HG03064 (cell line): ENCODE data around the gene TMEM170B.

Source experiments
- ATAC-seq: cut with Tn5 transposase; IDR thresholded peaks from one replicate; pipeline ENCODE4 v1.9.1; 2021; ENCODE audit warnings: low read depth; ENCODE audit not compliant: unreplicated experiment

The TMEM170B gene, protein sequence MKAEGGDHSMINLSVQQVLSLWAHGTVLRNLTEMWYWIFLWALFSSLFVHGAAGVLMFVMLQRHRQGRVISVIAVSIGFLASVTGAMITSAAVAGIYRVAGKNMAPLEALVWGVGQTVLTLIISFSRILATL

DNA sequence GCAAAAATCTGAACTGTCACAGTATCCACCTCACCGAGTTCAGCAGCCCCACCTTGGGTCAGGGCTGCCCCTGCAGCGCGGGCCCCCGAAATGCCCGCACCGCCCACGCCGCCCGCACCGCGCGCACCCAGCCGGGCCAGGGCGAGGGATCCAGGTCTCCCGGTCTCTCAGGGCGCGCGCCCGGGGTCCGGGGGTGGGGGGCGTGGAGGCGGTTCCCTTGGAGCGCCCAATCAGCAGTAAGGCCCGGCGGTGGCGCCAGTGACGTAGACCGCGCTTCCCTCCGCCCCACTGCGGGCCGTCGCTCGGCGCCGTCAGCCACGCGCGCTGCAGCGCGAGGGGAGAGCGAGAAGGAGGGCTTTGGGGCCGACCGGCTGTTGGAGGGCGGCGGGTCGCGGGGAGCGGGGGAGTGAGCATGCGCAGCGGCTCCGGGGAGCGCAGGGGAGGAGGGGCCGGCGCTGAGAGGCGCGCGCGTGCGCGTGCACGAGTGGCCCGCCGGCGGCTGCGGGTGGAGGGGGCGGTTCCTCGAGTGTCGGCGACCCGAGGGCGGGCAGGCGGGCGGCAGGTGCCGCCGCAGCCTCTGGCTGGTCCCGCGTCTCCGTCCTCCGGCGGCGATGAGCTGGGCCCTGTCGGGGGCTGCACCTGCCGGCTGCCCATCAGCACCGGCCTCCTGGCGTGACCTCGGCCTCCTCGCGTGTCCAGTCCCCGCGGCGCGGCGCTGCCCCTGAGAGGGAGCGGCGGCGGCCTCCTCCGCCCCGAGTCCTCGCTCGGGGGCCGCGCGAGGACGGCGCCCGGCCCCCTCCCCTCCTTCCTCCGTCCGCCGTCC, at the start of gene TMEM170B:
TMEM170B (plus strand) TSS at position 521 of the 823 bp plus-strand sequence. CDS start 529 bp downstream, outside the sequence.
- peak; percentile 96 for ATAC-seq

DNA sequence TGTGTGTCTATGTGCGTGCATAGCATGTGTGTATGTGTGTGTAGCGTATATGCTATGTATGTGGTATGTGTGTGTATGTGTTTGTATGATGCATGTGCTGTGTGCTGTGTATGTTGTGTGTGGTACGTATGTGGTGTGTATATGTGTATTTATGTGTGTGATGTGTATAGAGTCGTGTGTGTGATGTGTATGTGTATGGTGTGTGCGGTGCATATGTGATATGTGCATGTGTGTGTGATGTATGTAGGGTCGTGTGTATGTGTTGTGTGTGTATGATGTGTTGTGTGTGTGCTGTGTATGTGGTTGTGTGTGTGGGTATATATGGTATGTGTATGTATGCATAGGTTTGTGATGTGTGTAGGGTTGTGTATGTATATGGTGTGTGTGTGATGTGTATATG, 46.6 kb upstream of the TMEM170B start:
- ATAC-seq = no peak

DNA sequence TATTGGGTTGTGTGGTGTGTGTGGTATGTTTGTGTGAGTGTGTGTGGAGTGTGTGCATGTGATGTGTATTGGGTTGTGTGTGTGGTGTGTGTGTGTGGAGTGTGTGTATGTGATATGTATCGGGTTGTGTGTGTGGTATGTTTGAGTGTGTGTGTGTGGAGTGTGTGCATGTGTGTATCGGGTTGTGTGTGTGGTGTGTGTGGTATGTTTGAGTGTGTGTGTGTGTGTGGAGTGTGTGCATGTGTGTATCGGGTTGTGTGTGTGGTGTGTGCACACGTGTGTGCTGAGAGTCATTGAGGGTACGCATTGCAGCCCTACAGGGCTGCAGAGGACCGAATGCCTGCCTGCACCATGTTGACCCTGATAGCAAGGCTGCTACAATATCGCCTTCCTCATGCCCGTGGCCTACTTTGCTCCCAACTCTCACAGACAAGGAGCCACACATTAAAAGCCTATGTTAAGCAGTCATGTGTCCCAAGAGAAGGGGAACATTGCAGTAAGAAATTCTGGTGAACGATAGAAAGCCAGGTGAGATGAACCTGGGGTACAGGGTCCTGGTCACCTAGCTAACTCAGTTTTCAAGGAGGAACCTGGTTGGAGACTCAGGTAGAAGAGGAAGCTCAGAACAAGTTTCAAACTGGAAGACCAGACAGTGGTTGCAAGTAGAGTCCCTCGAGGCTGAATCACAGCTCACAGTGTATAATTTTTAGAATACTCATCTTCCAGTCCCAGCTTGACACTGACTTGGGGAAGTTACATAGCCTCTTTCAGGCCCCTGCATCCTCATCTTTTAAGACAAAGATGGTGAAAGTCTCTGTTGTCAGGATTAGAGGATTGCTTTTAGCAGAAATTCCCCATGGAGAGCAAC, 45.7 kb upstream of the TMEM170B start:
- no peak for ATAC-seq

DNA sequence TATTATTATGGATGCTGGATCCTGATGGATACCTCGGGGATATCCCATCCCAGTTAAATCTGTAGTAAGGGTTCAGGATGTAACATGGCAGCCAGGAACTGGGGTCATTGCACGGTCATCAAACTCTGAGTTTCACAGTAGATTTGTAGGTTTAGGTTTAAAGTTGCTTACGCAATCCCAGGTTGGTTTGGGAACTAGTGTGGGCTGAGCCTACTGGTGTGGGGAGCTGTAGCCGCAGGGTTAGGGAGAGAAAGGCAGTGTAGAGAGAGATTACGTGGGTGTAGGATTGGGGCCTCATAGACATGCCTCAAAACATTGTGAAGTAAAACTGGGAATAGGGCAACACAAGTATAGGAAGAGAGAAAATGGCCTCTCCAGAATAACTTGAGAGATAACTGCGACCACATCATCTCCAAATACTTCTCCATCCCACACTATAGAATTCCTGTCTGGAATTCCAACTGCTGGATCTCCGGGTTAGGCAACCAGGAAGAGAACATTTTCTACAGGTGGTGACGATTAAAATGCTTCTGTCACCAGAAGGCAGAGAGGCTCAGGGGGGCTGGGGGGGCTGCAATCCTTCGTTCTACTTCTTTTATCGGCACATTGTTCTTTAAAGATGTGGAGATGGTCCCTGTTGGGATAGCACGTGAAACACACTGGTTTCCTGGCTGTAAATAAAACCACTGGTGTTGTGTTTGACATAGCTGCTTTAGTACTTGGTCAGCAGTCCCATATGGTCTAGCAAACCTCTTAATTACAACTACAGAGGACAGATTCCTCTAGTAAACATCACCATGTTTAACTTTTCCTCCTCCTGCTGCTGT, 44.9 kb upstream of the TMEM170B start:
- ATAC-seq = no peak

DNA sequence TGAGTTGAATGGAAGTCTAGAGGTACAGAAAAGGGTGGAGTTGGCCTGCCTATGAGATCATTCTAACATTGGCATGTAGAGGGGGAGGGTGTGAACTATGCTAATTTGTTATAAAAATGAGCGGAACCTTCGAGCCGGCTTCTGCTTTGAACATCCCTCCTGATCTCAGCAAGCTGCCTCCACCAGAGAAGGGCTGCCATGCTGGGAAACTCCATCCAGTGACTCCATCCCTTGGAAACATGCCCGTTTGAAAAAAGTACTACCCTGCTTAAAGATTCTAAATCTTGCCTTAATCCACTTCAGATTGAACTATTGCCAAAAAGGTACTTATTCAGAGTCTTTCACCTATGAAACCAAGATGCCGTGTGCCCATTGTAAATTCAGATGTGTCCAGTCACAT, 43.6 kb upstream of the TMEM170B start:
- no peak for ATAC-seq

DNA sequence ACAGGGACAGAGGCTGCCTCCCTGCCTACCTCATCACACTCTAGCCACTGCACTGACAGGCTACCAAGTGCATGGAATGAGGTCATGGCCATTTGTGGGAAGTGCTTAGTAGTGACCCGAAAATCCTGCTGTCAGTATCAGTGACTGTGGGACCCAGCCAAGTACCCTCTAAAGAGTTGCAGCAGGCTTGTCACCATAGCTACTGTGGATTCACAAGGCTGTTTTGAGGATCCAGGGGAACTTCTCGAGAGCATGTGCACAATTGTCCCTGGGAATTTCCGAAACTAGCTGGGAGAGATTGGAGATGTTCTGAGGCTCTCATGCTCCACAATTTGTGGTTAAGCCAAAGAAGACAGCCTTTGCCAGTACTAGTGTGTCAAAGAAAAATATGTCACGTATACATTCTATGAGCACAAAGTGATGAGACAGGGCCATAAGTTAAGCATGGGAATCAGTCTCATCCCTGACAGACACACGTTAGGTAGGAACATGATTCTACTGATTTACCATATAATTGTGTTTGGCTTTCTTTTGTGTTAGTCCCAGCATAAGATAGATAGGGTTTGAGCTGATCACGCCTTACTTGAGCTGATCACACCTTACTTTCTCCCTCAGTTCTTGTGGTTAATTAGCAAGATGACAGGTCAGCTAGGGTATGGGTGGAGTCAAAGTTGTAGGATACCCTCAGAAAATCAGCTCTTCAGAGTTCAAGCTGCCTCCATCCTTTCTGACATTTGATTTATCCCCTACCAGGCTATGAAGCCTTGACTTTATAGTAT, 42.6 kb upstream of the TMEM170B start:
- ATAC-seq = no peak

DNA sequence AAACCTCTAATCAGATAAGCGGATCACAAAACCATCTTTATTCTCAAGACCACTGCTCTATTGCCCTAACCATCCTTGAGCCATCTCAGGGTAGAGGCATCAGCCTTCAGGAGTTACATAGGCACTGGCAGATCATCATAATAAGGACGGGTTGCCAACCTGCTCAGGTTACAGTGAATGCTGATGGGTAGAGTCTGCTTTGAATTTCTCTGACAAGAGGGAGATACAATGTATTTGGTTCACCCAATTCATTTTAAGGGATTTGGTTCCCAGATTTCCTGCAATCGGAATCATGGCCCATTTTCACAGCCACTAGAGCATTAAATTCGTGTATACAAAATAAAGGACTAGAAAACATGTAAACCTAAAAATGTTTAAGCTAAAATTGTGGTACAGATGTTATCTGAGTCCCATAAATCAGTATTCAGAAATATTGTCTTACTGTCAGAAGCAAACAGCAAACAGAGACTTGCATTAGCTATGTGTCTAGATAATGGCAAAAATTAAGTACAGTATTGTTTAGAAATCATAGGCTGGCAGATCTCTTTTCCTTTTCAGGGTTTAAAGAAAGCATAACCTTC, 41.9 kb upstream of the TMEM170B start:
- ATAC-seq = no peak

DNA sequence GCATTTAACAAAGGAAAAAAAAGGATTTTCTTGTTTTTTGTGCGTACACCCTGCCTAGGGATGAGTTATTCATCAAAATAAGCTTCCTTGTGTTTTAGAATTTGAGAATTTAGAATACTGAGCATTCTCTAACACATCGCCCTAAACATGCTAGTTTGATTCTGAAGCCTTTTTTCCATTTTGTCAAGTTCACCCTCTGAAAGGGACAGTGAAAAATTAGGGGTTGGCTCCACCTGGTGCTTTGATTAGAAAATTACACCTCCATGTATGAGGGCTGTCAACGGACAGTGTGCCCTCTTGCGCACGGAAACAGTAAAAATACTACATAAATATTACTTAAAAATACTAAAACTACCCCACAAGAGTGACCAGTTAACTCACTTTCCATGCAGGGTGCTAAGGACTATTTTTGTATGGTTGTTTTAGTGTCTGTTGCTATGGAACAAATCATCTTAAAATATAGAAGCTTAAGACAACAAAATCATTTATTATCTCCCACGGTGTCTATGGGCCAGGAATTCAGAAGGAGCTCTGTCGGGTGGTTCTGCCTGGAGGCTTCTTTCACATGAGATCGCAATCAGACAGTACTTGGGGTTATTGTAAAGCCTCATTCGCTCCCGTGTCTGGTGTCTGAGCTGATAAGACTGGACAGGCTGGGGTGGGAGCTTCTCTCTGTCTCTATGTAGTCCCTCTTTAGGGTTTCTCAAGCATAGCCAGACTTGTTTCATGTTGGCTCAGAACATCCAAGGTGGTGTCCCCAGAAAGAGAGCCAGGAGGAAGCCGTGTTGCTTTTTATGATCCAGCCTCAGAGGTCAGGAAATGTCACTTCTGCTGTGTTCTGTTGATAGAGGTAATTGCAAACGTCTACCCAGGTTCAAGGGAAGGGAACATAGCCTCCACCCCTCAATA, 41.1 kb upstream of the TMEM170B start:
- ATAC-seq = peak; percentile 58

DNA sequence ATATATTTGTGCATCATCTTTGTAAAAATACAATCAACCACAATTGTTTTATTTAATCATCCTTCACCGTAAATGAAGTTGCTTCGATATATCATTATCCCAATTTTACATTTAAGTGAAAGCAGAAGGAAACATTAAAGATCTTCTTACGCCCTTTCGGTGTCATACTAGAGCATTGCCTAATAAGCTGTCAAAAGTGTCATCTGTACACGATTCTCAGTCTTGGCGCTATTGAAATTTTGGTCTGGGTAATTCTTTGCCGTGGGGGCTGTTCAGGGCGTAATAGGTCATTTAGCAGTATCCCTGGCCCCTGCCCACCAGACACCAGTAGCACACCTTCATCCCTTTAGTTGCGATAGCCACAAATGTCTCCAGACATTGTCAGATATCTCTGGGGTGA, 40.4 kb upstream of the TMEM170B start:
- ATAC-seq = no peak

DNA sequence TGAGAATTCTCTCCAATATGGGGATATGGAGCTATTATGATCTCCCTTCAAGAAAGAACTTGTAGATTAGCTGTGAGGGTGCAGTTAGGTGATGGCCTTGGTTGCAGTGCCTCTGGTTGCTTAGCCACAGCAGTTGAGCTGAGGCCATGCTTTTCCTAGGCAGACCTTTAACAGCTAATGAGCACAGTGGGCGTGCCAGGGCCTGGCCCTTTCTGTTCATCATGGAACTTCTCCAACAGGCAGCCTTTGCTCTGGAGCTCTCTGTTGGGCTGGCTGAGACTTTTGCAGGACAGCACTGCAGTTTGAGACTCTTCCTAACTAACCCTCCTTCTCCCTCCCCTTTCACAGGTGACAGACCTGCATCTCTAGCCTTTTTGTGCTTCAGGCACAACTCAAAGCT, 39.7 kb upstream of the TMEM170B start:
- no peak for ATAC-seq

DNA sequence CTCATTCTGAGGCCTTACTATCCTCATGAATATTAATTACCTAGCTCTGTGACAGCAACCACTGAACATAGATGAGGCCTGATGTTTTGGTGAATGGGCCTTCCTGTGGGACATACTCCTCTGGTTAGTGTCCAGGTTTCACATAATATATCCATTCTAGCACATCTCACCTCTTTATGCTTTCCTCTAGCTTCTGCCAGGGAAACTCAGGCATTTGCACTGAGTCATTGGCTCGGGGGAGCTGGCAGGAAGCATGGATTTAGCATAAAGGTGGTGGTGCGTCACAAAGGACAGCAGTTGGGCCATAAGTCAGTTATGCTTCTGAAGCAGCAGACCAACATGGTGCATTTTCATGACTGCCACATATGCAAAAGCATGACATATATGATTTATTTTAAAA, 37.5 kb upstream of the TMEM170B start:
- no peak for ATAC-seq

DNA sequence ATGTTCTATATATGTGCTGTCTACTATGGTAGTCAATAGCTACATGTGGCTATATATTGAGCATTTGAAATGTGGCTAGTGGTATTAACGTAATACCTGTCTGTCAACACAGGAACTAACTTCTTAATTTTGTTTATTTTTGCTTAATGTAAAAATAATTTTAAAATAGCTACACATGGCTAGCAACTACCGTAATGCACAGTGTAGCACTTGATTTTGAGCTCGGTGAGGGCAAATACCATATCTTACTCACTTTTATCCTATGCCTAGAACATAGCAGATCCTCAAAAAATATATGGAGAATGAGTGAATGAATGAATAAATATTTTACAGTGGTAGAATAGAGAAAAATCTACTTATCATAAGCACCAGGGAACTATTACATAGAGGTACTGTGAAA, 28.1 kb upstream of the TMEM170B start:
- ATAC-seq = no peak

DNA sequence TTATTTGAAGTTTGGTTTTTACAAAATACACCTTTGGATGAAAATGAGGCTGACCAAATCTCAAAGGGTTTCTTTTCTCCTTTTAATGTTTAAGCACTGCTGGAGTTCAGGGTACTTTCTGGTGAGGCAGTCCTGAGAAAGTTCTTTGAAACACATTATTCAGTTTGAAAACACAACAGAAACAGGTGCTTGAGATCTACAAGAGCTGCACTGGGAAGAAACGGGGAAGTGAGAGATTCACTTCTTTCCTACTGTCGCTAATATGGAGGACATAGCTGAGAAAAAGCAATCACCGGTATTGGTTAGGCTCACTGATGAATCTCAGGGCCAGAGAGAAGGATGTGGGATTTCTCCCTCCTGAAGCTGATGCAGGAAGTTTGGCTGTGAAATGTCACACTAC, 22.9 kb upstream of the TMEM170B start:
- ATAC-seq = peak; percentile 92

DNA sequence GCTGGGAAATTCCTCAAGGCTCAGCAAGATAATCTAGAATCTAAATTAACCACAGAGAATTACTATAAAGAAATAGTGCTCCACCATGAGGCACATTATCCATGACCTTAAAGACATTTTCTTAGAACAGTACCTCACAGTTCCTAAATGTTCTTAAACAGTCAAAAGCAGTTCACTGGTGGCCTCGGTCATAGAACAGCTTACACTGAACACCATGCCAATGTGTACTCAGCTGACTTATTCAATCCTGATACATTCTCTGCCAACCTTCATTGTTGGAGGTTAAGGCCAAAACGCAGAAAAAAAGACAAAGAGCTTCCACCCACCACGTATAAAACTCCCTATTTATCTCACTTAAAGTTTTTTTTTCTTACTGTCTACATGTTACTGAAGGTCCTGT, 21.8 kb upstream of the TMEM170B start:
- no peak for ATAC-seq

DNA sequence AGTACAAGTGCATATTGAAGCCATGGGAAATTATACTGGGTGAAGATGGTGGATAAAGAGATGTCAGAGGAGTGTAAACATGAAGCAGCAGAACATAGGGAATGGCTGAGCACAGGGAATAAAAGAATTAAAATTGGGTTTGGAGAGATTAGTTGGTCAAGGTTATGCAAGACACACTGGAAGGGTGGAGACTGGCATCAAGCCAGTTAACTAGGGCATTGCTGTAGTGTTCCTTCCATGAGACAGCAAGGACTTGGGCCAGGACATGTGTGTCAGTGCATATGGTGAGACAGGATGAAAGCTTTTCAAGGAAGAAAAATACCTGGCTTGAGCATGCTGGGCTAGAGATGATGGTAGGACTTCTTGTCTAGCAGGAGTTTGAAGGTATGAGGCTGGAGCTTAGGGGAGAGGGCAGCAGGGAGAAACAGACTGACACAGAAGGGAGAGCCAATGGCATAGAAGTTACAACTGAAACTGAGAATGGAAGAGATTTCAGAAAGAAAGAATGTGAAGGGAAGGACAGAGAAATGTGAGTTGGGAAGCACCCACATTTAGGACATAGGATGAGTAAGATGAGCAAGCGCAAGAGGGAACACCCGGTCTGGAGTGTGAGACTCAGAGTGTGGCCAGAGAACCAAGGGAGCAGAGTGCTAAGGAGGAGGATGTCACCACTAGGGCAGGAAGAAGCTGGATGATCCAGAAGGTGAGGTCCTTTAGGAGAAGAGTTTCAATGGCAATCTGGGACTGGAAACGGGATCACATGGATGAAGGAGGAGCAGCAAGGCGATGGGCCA, 14.5 kb upstream of the TMEM170B start:
- no peak for ATAC-seq

DNA sequence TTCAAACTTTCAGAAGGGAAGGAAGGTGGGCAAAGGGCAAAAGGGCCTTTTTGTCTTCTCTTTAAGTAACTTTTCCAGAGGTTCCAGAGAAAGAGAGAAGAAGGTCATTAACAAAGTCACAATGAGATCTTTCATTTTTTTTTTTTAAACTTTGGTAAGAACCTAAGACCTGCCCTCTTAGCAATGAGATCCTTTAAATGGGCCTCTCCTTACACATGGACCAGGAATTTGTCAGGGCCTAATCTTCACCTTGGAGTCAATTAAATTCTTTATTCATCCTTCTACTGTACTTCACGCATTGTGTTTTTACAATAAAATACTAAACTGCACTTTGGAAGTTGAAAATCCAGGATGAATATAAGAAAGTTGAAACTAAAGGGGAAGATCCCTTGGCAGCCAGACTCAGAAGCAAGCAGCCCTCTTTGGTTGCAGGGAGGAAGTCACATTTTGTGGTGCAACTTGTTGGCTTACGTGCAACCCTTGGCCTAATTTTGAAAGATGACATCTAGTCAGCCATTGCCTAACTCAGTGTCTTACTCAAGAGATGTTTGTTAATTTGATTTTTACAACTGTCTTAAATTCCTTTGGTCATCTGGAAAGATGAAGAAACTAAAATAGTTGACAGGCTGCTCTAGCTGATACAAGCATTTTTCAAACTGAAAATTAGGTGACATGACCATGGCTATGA, 11.9 kb upstream of the TMEM170B start:
- ATAC-seq = no peak

DNA sequence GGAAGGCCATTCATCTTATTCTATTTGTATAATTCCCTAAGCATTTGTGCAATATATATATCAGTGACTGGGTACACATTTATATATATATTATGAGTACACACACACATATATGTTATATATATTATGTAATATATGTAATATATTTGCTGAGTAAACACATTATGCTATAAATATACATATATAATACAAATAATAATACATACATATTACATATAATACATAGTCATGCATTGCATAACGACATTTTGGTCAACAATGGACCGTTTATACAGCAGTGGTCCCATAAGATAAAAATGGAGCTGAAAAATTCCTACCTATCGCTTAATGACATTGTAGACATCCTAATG, 11.4 kb upstream of the TMEM170B start:
- ATAC-seq = no peak
